ENCODE measurements around the gene COX7C.

COX7C gene

GRCh38 chr5:86665984-86666760 lies 48.4 kb downstream of the COX7C start:
- TF ChIP-seq FOXK2 (IDR thresholded peaks at IDR 0.05) (no peak), BHLHE40 (IDR thresholded peaks at IDR 0.05; ENCODE audit: borderline replicate concordance) (no peak), SUZ12 (IDR thresholded peaks at IDR 0.05) (no peak)
- POLR2A ChIA-PET, result no interaction called here
- DNase-seq (ENCODE audit: extremely low spot score), result no peak
- CTCF ChIA-PET, result no interaction called here

DNA sequence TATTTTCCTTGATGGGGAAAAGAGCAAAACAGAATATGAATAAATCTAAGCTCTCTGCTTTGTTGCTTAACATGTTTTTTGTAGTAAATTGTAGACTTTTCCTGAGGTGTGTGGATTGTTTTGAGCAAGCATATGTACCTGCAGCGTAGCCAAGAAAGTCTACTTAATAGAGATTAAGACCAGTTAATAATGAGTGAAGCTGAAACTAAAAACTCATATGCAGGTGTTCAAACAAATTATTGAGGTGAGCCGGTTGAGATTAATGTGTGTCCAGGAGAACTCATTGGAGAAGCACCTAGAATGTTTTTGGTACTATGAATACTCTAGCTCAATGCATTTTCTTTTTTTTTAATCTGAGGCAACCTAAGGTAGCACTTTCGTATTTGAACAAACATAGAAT lies 49.2 kb downstream of the COX7C start:
- no peak for DNase-seq (ENCODE audit: extremely low spot score)
- POLR2A ChIA-PET, result no interaction called here
- CTCF ChIA-PET, result no interaction called here
- no peak for TF ChIP-seq ELF4 (IDR thresholded peaks at IDR 0.05)
- no peak for TF ChIP-seq ARNT (IDR thresholded peaks at IDR 0.05)
- no peak for TF ChIP-seq TARDBP (IDR thresholded peaks at IDR 0.05)
- TF ChIP-seq SUZ12 (IDR thresholded peaks at IDR 0.05), result no peak
- no peak for TF ChIP-seq CTBP1 (IDR thresholded peaks at IDR 0.05; ENCODE audit: borderline replicate concordance)
- TF ChIP-seq FOXA1 (IDR thresholded peaks at IDR 0.05), result no peak
- no peak for TF ChIP-seq HDGF (IDR thresholded peaks at IDR 0.05; ENCODE audit: borderline replicate concordance)
- TF ChIP-seq ZNF384 (IDR thresholded peaks at IDR 0.05), result no peak
- no peak for TF ChIP-seq L3MBTL2 (conservative IDR thresholded peaks at IDR 0.05)
- TF ChIP-seq FOXM1 (IDR thresholded peaks at IDR 0.05; ENCODE audit: borderline replicate concordance), result no peak
- TF ChIP-seq NFRKB (IDR thresholded peaks at IDR 0.05), result no peak
- no peak for TF ChIP-seq SP1 (IDR thresholded peaks at IDR 0.05)
- TF ChIP-seq FOXK2 (IDR thresholded peaks at IDR 0.05), result no peak
- no peak for TF ChIP-seq PKNOX1 (IDR thresholded peaks at IDR 0.05)
- no peak for TF ChIP-seq LEF1 (IDR thresholded peaks at IDR 0.05; ENCODE audit: borderline replicate concordance)
